ENCODE results near the gene MYO5C.

DNA sequence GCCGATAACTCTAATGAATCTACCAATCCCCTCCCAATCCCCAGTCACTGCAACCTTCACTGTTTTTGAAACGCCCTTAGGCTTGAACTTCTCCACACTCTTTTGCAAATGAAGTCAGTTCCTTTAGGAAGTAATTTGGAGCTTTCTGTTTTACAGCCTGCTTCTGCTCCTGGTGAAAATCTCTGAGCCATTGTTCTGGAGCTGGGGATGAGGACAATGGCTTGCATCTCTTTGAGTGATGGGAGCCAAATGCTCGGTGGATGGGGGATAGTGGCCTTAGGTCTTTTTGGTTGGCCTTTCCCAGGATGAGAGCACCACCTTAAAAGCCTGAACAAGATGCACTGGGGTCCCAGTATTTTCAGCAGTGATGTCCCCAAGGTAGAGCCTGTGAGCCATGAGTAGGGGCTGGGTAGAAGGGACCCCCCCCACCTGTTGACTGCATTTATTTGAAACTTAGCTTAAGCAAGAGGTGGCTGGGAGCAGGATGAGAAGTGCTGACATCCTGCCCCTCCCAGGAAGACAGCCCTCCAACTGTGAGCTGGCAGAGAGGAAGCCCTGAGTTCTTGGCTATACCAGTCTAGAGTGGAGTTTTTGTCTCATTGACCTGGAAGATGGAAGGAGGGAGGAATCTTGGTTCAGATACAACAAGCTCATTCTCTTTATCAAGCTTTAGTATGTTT lies 7.6 kb upstream of the MYO5C start:
- TF ChIP-seq, protein P1, sequence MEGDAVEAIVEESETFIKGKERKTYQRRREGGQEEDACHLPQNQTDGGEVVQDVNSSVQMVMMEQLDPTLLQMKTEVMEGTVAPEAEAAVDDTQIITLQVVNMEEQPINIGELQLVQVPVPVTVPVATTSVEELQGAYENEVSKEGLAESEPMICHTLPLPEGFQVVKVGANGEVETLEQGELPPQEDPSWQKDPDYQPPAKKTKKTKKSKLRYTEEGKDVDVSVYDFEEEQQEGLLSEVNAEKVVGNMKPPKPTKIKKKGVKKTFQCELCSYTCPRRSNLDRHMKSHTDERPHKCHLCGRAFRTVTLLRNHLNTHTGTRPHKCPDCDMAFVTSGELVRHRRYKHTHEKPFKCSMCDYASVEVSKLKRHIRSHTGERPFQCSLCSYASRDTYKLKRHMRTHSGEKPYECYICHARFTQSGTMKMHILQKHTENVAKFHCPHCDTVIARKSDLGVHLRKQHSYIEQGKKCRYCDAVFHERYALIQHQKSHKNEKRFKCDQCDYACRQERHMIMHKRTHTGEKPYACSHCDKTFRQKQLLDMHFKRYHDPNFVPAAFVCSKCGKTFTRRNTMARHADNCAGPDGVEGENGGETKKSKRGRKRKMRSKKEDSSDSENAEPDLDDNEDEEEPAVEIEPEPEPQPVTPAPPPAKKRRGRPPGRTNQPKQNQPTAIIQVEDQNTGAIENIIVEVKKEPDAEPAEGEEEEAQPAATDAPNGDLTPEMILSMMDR (conservative IDR thresholded peaks at IDR 0.05): no peak
- no peak for TF ChIP-seq ZFX (IDR thresholded peaks at IDR 0.05)
